T-helper 1 cell treated with Interleukin-12 subunit alpha and Interleukin-12 subunit beta and Interleukin-4 antibody, amounts not matched to agents 30 μg/mL and 1 μg/mL, for 36 hours (primary cell): ENCODE results near the gene EMX1.

Experiments used
- H3K27ac Mint-ChIP-seq: one replicate; pipeline ENCODE4 v1.8.0; 2021; ENCODE audit warnings: mild to moderate bottlenecking, mixed read lengths
- H3K27me3 Mint-ChIP-seq: one replicate; pipeline ENCODE4 v1.8.0; 2021; ENCODE audit warnings: low read depth, mixed read lengths
- H3K36me3 Mint-ChIP-seq: one replicate; pipeline ENCODE4 v1.8.0; 2021; ENCODE audit warnings: low read depth, mixed read lengths
- H3K4me1 Mint-ChIP-seq: one replicate; pipeline ENCODE4 v1.8.0; 2021; ENCODE audit warnings: low read depth, mixed read lengths
- H3K4me3 Mint-ChIP-seq: one replicate; pipeline ENCODE4 v1.8.0; 2021; ENCODE audit warnings: mild to moderate bottlenecking, moderate library complexity, mixed read lengths
- H3K9me3 Mint-ChIP-seq: one replicate; pipeline ENCODE4 v1.8.0; 2021; ENCODE audit warnings: mixed read lengths

EMX1 gene

GRCh38 chr2:72917138-72917876, at the start of gene EMX1:
Gene EMX1, plus strand, starts transcription at chr2:72917519. Its CDS starts 334 bp downstream, at chr2:72917853.
- Mint-ChIP-seq H3K4me3 (peak within 1 kb of the TSS; percentile 51), H3K27ac (peak within 1 kb of the TSS; percentile 20), H3K36me3 (peaks cover 2% of the 10 kb centered on the region), H3K27me3 (peaks cover 82% of the 10 kb centered on the region), H3K9me3 (no peaks in the 10 kb centered on the region), H3K4me1 (peaks cover 13% of the 10 kb centered on the region)

GRCh38 chr2:72871060-72871459, 46.3 kb upstream of the EMX1 start:
- H3K36me3 Mint-ChIP-seq, result no peaks in the 10 kb centered on the region
- H3K9me3 Mint-ChIP-seq, result peaks cover 4% of the 10 kb centered on the region
- H3K4me3 Mint-ChIP-seq, result no peak overlapping the region
- H3K27ac Mint-ChIP-seq, result no peak overlapping the region
- no peaks in the 10 kb centered on the region for H3K4me1 Mint-ChIP-seq
- H3K27me3 Mint-ChIP-seq, result peaks cover 45% of the 10 kb centered on the region

- Mint-ChIP-seq H3K4me3 (no peak overlapping the region), H3K27me3 (peaks cover 48% of the 10 kb centered on the region), H3K27ac (no peak overlapping the region), H3K9me3 (peaks cover 4% of the 10 kb centered on the region), H3K36me3 (no peaks in the 10 kb centered on the region), H3K4me1 (no peaks in the 10 kb centered on the region)
These were observed 45.4 kb upstream of the EMX1 start for GRCh38 chr2:72871880-72872279.

GRCh38 chr2:72883356-72883962, 33.9 kb upstream of the EMX1 start:
- Mint-ChIP-seq H3K4me1 (peaks cover 3% of the 10 kb centered on the region), H3K36me3 (no peaks in the 10 kb centered on the region), H3K27me3 (peaks cover 37% of the 10 kb centered on the region), H3K4me3 (no peak overlapping the region), H3K27ac (no peak overlapping the region), H3K9me3 (no peaks in the 10 kb centered on the region)

- no peaks in the 10 kb centered on the region for H3K9me3 Mint-ChIP-seq
- peak overlapping the region; percentile 47 for H3K4me3 Mint-ChIP-seq
- no peaks in the 10 kb centered on the region for H3K36me3 Mint-ChIP-seq
- H3K27ac Mint-ChIP-seq, result no peak overlapping the region
- H3K4me1 Mint-ChIP-seq, result peaks cover 3% of the 10 kb centered on the region
- H3K27me3 Mint-ChIP-seq, result peaks cover 30% of the 10 kb centered on the region
These were observed 30.8 kb upstream of the EMX1 start for GRCh38 chr2:72886505-72887031.

GRCh38 chr2:72887032-72887739, 30.1 kb upstream of the EMX1 start, which contains the start of gene SPR:
Gene SPR, plus strand, starts transcription at chr2:72887408. Its CDS starts 25 bp downstream, at chr2:72887433.
- H3K4me1 Mint-ChIP-seq, result peaks cover 3% of the 10 kb centered on the region
- peaks cover 24% of the 10 kb centered on the region for H3K27me3 Mint-ChIP-seq
- H3K27ac Mint-ChIP-seq, result no peak within 1 kb of the TSS
- H3K36me3 Mint-ChIP-seq, result no peaks in the 10 kb centered on the region
- no peaks in the 10 kb centered on the region for H3K9me3 Mint-ChIP-seq
- peak within 1 kb of the TSS; percentile 67 for H3K4me3 Mint-ChIP-seq

- peaks cover 3% of the 10 kb centered on the region for H3K4me1 Mint-ChIP-seq
- no peak overlapping the region for H3K27ac Mint-ChIP-seq
- H3K4me3 Mint-ChIP-seq, result peak overlapping the region; percentile 67
- H3K9me3 Mint-ChIP-seq, result no peaks in the 10 kb centered on the region
- peaks cover 24% of the 10 kb centered on the region for H3K27me3 Mint-ChIP-seq
- H3K36me3 Mint-ChIP-seq, result no peaks in the 10 kb centered on the region
These were observed 29.4 kb upstream of the EMX1 start for GRCh38 chr2:72887740-72888437.

- H3K27me3 Mint-ChIP-seq, result peaks cover 24% of the 10 kb centered on the region
- H3K36me3 Mint-ChIP-seq, result no peaks in the 10 kb centered on the region
- H3K27ac Mint-ChIP-seq, result no peak overlapping the region
- H3K4me1 Mint-ChIP-seq, result peaks cover 3% of the 10 kb centered on the region
- H3K9me3 Mint-ChIP-seq, result no peaks in the 10 kb centered on the region
- no peak overlapping the region for H3K4me3 Mint-ChIP-seq
These were observed 28.7 kb upstream of the EMX1 start for GRCh38 chr2:72888438-72889202.

- no peaks in the 10 kb centered on the region for H3K36me3 Mint-ChIP-seq
- H3K4me3 Mint-ChIP-seq, result no peak overlapping the region
- no peaks in the 10 kb centered on the region for H3K9me3 Mint-ChIP-seq
- peaks cover 25% of the 10 kb centered on the region for H3K27me3 Mint-ChIP-seq
- H3K4me1 Mint-ChIP-seq, result peaks cover 3% of the 10 kb centered on the region
- H3K27ac Mint-ChIP-seq, result no peak overlapping the region
These were observed 27.3 kb upstream of the EMX1 start for GRCh38 chr2:72889991-72890390.

GRCh38 chr2:72891091-72891818, 26.1 kb upstream of the EMX1 start:
- Mint-ChIP-seq H3K9me3 (no peaks in the 10 kb centered on the region), H3K4me1 (peaks cover 5% of the 10 kb centered on the region), H3K27ac (no peak overlapping the region), H3K36me3 (no peaks in the 10 kb centered on the region), H3K27me3 (peaks cover 20% of the 10 kb centered on the region), H3K4me3 (no peak overlapping the region)

- peaks cover 20% of the 10 kb centered on the region for H3K27me3 Mint-ChIP-seq
- no peak overlapping the region for H3K27ac Mint-ChIP-seq
- peaks cover 5% of the 10 kb centered on the region for H3K4me1 Mint-ChIP-seq
- no peaks in the 10 kb centered on the region for H3K36me3 Mint-ChIP-seq
- H3K9me3 Mint-ChIP-seq, result no peaks in the 10 kb centered on the region
- no peak overlapping the region for H3K4me3 Mint-ChIP-seq
These were observed 24.7 kb upstream of the EMX1 start for GRCh38 chr2:72892506-72893173.

- no peaks in the 10 kb centered on the region for H3K36me3 Mint-ChIP-seq
- H3K27ac Mint-ChIP-seq, result no peak overlapping the region
- peaks cover 27% of the 10 kb centered on the region for H3K27me3 Mint-ChIP-seq
- H3K9me3 Mint-ChIP-seq, result no peaks in the 10 kb centered on the region
- no peak overlapping the region for H3K4me3 Mint-ChIP-seq
- H3K4me1 Mint-ChIP-seq, result peaks cover 2% of the 10 kb centered on the region
These were observed 23.6 kb upstream of the EMX1 start for GRCh38 chr2:72893594-72894319.
